ENCODE data around the gene NRG4. TPM values are rescaled to one million over a fixed set of nuclear protein-coding genes. Genes with fewer than 3 reads are reported as not detected.

The NRG4 gene
- total and polyA plus RNA-seq, 2 of the 8 experiments (the other 6 are each of a cell fraction or from before 2014, with no cell fraction given), result 0.24 TPM; not detected in 1

- no peaks in the 10 kb centered on the region for H4K20me1 ChIP-seq (replicated peaks in 1 of 2; ENCODE audit: control insufficient read depth in 1 of 2, insufficient read depth in 2 of 2, low read length in 2 of 2)
- no peak overlapping the region for H3K14ac ChIP-seq (ENCODE audit: insufficient read length)
- peaks cover 2 to 17% (median 10%) of the 10 kb centered on the region in 4 experiments for H3K4me1 ChIP-seq (replicated peaks in 1 of 4; ENCODE audit: control insufficient read depth in 3 of 4, insufficient read depth in 4 of 4, low read length in 3 of 4)
- H3K18ac ChIP-seq (ENCODE audit: extremely low read depth, low read length), result no peak overlapping the region
- H3K79me1 ChIP-seq (ENCODE audit: low read depth, low read length), result no peaks in the 10 kb centered on the region
- H3K23ac ChIP-seq (ENCODE audit: insufficient read length), result no peak overlapping the region
- no peak overlapping the region for H2BK12ac ChIP-seq (ENCODE audit: low read depth, low read length)
- no peak overlapping the region for H3K4me2 ChIP-seq (ENCODE audit: insufficient read depth in 1 of 2, low read depth in 2 of 2, low read length in 2 of 2)
- H4K8ac ChIP-seq (ENCODE audit: extremely low read depth, insufficient read depth, low read length), result no peak overlapping the region
- H3K23me2 ChIP-seq (ENCODE audit: low read depth, low read length), result peaks cover 5% of the 10 kb centered on the region; the same call in 1 of the 2 replicates
- no peaks in the 10 kb centered on the region for H3K79me2 ChIP-seq (ENCODE audit: control insufficient read depth in 1 of 2, insufficient read depth in 2 of 2, low read length in 2 of 2)
- FAIRE-seq (no peak), DNase-seq (ENCODE audit: low read depth in 1 of 2, low spot score in 2 of 2) (no peak)
- no peak overlapping the region for H3K4ac ChIP-seq (replicated peaks; ENCODE audit: insufficient read length, low read depth, low read length)
- H2BK15ac ChIP-seq (ENCODE audit: low read length), result no peak overlapping the region
- H3K9ac ChIP-seq (replicated peaks in 1 of 4; ENCODE audit: extremely low read depth in 1 of 4, low read depth in 3 of 4, low read length in 3 of 4), result no peak overlapping the region
- H2BK20ac ChIP-seq (ENCODE audit: low read length), result no peak overlapping the region
- H3K27me3 ChIP-seq (replicated peaks in 1 of 4; ENCODE audit: control insufficient read depth in 3 of 4, extremely low read depth in 1 of 4, insufficient read depth in 3 of 4, low read length in 3 of 4), result peaks cover 0 to 14% (median 3%) of the 10 kb centered on the region in 4 experiments; a peak in 5 of 7 replicates
- H4K5ac ChIP-seq (ENCODE audit: insufficient read length, low read depth, low read length), result no peak overlapping the region
- H4K91ac ChIP-seq (replicated peaks; ENCODE audit: insufficient read length, low read length), result no peak overlapping the region
- ChIA-PET CTCF (ENCODE audit: partially characterized antibody) (interaction anchor here (0.7 to 6.0 kb wide), 8 partner anchors 53 to 218 kb away, joined by 3 to 164 read pairs (median 4); partner anchors contain the start of gene UBE2Q2), POLR2A (ENCODE audit: partially characterized antibody) (no interaction called here)
- H3K4me3 ChIP-seq (ENCODE audit: extremely low read depth in 1 of 4, insufficient read depth in 2 of 4, low read depth in 3 of 4, low read length in 4 of 4), result no peak overlapping the region
- TF ChIP-seq CHD2 (IDR thresholded peaks at IDR 0.05; ENCODE audit: low read length), result no peak
- TF ChIP-seq CBX8 (IDR thresholded peaks at IDR 0.05; ENCODE audit: borderline replicate concordance, low read depth, low read length), result no peak
- no peak for TF ChIP-seq JUND (IDR thresholded peaks at IDR 0.05; ENCODE audit: low read length)
- H3K56ac ChIP-seq (replicated peaks; ENCODE audit: insufficient read length, low read depth, low read length), result no peak overlapping the region
- H2BK5ac ChIP-seq (ENCODE audit: low read depth, low read length), result no peak overlapping the region
- H2AK5ac ChIP-seq (ENCODE audit: low read depth, low read length), result no peak overlapping the region
- H3K9me3 ChIP-seq (ENCODE audit: insufficient read depth in 2 of 2, low read depth in 1 of 2, low read length in 1 of 2), result no peaks in the 10 kb centered on the region
- H3K27ac ChIP-seq (ENCODE audit: low read depth, low read length), result no peak overlapping the region
- no peaks in the 10 kb centered on the region for H3K36me3 ChIP-seq (ENCODE audit: control insufficient read depth in 2 of 4, insufficient read depth in 4 of 4, low read length in 3 of 4)
- 85% methylated on average over 5 of the region's 5 CpGs; no CpG with 5 or more reads in 1 of the 2 experiments for WGBS, 2 experiments (ENCODE audit: extremely low coverage in 1 of 2, insufficient coverage in 1 of 2, insufficient read length in 1 of 2, insufficient replicate concordance in 2 of 2, low coverage in 1 of 2, low lambda C conversion rate in 2 of 2, missing lambda C conversion rate in 1 of 2)
- H2BK120ac ChIP-seq (replicated peaks; ENCODE audit: low read depth, low read length), result no peak overlapping the region
- no peak overlapping the region for H2AFZ ChIP-seq (ENCODE audit: low read length)
These were observed 49.5 kb upstream of the NRG4 start for GRCh38 chr15:76061700-76062099.
